Osteocyte (in vitro differentiated cells): Measurements from ENCODE around the gene ZFP30. TPM values are rescaled to one million over a fixed set of nuclear protein-coding genes. Genes with fewer than 3 reads are reported as not detected.
"Not testable (repeated sequence)": the region's sequence is repeated elsewhere in the genome, so short reads cannot be mapped to it uniquely, and the experiment has no call there.

ENCODE experiments used
- DNase-seq: peaks from one replicate; pipeline ENCODE4 v3.0.0; 2021; ENCODE audit warnings: mixed read lengths; ENCODE audit not compliant: unreplicated experiment; ENCODE audit errors: extremely low spot score
- H3K27ac Mint-ChIP-seq: one replicate; pipeline ENCODE4 v1.8.0; 2021; ENCODE audit warnings: mild to moderate bottlenecking, mixed read lengths; ENCODE audit not compliant: unreplicated experiment
- H3K27me3 Mint-ChIP-seq: one replicate; pipeline ENCODE4 v1.8.0; 2021; ENCODE audit warnings: mixed read lengths; ENCODE audit not compliant: unreplicated experiment
- H3K36me3 Mint-ChIP-seq: one replicate; pipeline ENCODE4 v1.8.0; 2021; ENCODE audit warnings: mixed read lengths; ENCODE audit not compliant: unreplicated experiment
- H3K4me1 Mint-ChIP-seq: one replicate; pipeline ENCODE4 v1.8.0; 2021; ENCODE audit warnings: mixed read lengths; ENCODE audit not compliant: unreplicated experiment
- H3K4me3 Mint-ChIP-seq: one replicate; pipeline ENCODE4 v1.8.0; 2021; ENCODE audit warnings: mild to moderate bottlenecking, moderate library complexity, mixed read lengths; ENCODE audit not compliant: unreplicated experiment
- H3K9me3 Mint-ChIP-seq: one replicate; pipeline ENCODE4 v1.8.0; 2021; ENCODE audit warnings: mixed read lengths; ENCODE audit not compliant: unreplicated experiment
- CTCF ChIP-seq: fragments of 200-600 bp; sonication (generic); IDR thresholded peaks from 2 replicates; pipeline ENCODE4 v1.5.0; 2021; ENCODE audit warnings: antibody characterized with exemption, mild to moderate bottlenecking, moderate library complexity
- total RNA-seq: library from RNA; stranded (reverse); gene quantifications from 2 replicates; pipeline ENCODE4 v1.2.1, GENCODE V29; 2021

Gene ZFP30
- total RNA-seq, 1 donor from 2014 or later, result 16.0 TPM

GRCh38 chr19:37691881-37692504 lies 36.7 kb upstream of the ZFP30 start:
- peaks cover 14% of the 10 kb centered on the region for H3K36me3 Mint-ChIP-seq
- H3K4me1 Mint-ChIP-seq, result peaks cover 12% of the 10 kb centered on the region
- DNase-seq, result peak; percentile 91
- no peak for TF ChIP-seq CTCF
- H3K9me3 Mint-ChIP-seq, result peaks cover 4% of the 10 kb centered on the region
- no peaks in the 10 kb centered on the region for H3K27me3 Mint-ChIP-seq
- H3K27ac Mint-ChIP-seq, result peak overlapping the region; percentile 96
- H3K4me3 Mint-ChIP-seq, result peak overlapping the region; percentile 96

GRCh38 chr19:37683520-37683919 lies 28.3 kb upstream of the ZFP30 start:
- Mint-ChIP-seq H3K9me3 (peaks cover 25% of the 10 kb centered on the region), H3K4me3 (no peak overlapping the region), H3K4me1 (no peaks in the 10 kb centered on the region), H3K27ac (no peak overlapping the region), H3K27me3 (no peaks in the 10 kb centered on the region), H3K36me3 (peaks cover 31% of the 10 kb centered on the region)
- no peak for DNase-seq
- no peak for TF ChIP-seq CTCF

GRCh38 chr19:37669450-37669914 lies 14.2 kb upstream of the ZFP30 start:
- DNase-seq, result no peak
- peaks cover 15% of the 10 kb centered on the region for H3K36me3 Mint-ChIP-seq
- H3K27ac Mint-ChIP-seq, result no peak overlapping the region
- H3K9me3 Mint-ChIP-seq, result peaks cover 24% of the 10 kb centered on the region
- H3K4me3 Mint-ChIP-seq, result no peak overlapping the region
- no peak for TF ChIP-seq CTCF
- no peaks in the 10 kb centered on the region for H3K4me1 Mint-ChIP-seq
- H3K27me3 Mint-ChIP-seq, result no peaks in the 10 kb centered on the region

GRCh38 chr19:37657157-37657556 lies 1.9 kb upstream of the ZFP30 start:
- not testable (repeated sequence) for H3K27ac Mint-ChIP-seq, H3K36me3 Mint-ChIP-seq, DNase-seq, H3K27me3 Mint-ChIP-seq
- Mint-ChIP-seq H3K4me1 (peaks cover 27% of the 10 kb centered on the region), H3K9me3 (peaks cover 21% of the 10 kb centered on the region), H3K4me3 (peak overlapping the region; percentile 97)

- Mint-ChIP-seq H3K9me3 (peaks cover 16% of the 10 kb centered on the region), H3K27me3 (no peaks in the 10 kb centered on the region), H3K4me3 (peak overlapping the region; percentile 97), H3K36me3 (peaks cover 11% of the 10 kb centered on the region), H3K27ac (peak overlapping the region; percentile 96), H3K4me1 (peaks cover 27% of the 10 kb centered on the region)
- peak; percentile 93 for DNase-seq
- no peak for TF ChIP-seq CTCF
Observed at GRCh38 chr19:37655689-37656371, 565 bp upstream of the ZFP30 start.
